ENCODE measurements around the gene SMIM30. TPM values are rescaled to one million over a fixed set of nuclear protein-coding genes. Genes with fewer than 3 reads are reported as not detected.
A peak's percentile ranks its signal among the peaks of the same experiment; 100 is the strongest.

SMIM30 gene
- total and polyA plus RNA-seq, 12 donors: 77.0 to 411 (median 164) TPM

DNA sequence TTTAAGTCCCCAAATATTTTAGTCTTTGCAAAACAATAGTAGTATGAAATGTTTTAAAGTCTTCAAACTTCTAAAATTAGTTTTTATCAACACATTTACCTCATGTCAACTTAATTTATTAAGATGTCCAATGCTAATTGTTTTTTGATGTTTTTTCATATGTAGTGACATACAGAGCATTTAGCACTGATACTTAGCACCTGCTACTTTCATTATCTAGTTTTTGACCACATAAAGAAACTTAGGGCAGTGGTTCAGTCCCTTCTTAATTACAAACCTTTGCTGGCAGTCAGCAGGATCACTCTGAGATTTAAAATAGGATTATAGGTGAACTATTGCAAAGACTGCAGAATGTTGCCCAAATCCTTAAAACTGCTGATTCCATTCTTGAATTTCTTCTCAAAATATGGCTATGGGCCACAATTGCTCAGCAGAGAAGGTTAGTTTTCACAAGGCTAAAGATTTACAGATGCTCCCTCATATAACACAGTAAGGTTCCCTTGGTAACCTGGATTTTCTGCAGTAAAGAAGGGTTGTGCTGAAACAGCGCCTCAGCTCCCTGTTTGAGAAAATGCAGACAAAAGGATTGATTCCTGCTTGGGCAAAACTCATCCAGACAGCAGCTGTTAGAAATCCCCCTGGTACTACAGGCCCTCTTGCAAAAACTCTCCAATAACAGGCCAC, 35.1 kb downstream of the SMIM30 start:
- peaks cover 0 to 39% (median 0%) of the 10 kb centered on the region in 7 donors for H3K27me3 ChIP-seq
- no peak overlapping the region for H3K4me3 ChIP-seq
- no peaks in the 10 kb centered on the region for H3K9me3 ChIP-seq
- intact Hi-C loops (cut with DNase I): loop anchor here in 1 of 10 donors (2.0 kb wide), 1 partner anchor 14 kb away; no protein-coding TSS in a partner anchor
- H3K36me3 ChIP-seq: no peaks in the 10 kb centered on the region
- TF ChIP-seq, protein P1, sequence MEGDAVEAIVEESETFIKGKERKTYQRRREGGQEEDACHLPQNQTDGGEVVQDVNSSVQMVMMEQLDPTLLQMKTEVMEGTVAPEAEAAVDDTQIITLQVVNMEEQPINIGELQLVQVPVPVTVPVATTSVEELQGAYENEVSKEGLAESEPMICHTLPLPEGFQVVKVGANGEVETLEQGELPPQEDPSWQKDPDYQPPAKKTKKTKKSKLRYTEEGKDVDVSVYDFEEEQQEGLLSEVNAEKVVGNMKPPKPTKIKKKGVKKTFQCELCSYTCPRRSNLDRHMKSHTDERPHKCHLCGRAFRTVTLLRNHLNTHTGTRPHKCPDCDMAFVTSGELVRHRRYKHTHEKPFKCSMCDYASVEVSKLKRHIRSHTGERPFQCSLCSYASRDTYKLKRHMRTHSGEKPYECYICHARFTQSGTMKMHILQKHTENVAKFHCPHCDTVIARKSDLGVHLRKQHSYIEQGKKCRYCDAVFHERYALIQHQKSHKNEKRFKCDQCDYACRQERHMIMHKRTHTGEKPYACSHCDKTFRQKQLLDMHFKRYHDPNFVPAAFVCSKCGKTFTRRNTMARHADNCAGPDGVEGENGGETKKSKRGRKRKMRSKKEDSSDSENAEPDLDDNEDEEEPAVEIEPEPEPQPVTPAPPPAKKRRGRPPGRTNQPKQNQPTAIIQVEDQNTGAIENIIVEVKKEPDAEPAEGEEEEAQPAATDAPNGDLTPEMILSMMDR (IDR thresholded peaks at IDR 0.05): no peak
- WGBS, 2 donors: 78 to 84% methylated on average over 1 of the region's 1 CpG
- no peak overlapping the region for H3K27ac ChIP-seq
- no peak for ATAC-seq
- H3K4me1 ChIP-seq: peaks cover 0 to 13% (median 0%) of the 10 kb centered on the region in 9 donors
- no peak for DNase-seq

DNA sequence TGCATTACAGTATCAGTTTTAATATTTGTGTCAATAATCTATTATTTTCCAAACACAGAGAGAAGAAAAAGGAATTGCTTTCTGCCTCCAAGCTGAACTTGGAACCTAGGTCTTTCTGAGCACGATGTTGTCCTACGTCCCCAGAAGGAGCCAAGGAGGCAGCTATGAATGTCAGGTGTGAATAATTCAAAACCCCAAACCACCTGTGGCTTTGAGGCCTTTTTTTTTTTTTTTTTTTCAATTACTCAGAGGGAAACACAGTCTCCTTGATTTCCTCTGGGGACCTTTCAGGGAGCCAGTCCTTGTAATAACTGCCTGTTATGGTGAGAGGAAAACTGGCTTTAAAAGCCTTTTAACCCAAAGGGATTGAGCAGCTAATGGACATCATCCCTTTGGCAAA, 40.0 kb downstream of the SMIM30 start:
- Histone ChIP-seq H3K27ac (no peak overlapping the region), H3K27me3 (no peaks in the 10 kb centered on the region), H3K4me1 (no peaks in the 10 kb centered on the region), H3K36me3 (no peaks in the 10 kb centered on the region), H3K9me3 (no peaks in the 10 kb centered on the region), H3K4me3 (no peak overlapping the region)
- TF ChIP-seq, protein P1 (IDR thresholded peaks at IDR 0.05): no peak
- intact Hi-C loops (cut with DNase I): no loop called here
- ATAC-seq (no peak), DNase-seq (no peak)
- 63 to 70% methylated on average over 2 of the region's 2 CpGs for WGBS, 2 donors

DNA sequence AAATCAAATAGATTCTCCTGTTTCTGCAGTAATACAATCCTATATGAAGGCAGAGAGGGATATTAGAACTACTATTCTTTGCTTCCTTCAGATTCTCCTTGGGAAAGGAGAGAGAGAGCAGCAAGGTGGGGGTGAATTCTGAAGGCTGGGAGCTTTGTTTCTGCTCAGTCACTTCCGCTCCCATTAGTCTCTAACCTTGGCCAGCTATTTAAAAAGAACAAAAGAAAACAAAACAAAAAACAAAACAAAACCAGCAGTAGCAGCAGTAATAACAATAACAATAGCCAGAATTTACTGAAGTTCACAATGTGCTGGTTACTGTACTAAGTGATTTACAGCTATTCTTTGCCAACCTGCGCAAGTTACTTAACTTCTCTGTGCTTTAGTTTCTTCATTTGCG, 41.7 kb downstream of the SMIM30 start:
- Histone ChIP-seq H3K4me1 (no peaks in the 10 kb centered on the region), H3K36me3 (no peaks in the 10 kb centered on the region), H3K4me3 (no peak overlapping the region), H3K9me3 (no peaks in the 10 kb centered on the region), H3K27ac (no peak overlapping the region), H3K27me3 (no peaks in the 10 kb centered on the region)
- DNase-seq (no peak), ATAC-seq (peak in 1 of 8 donors; percentile 30)
- TF ChIP-seq, protein P1 (IDR thresholded peaks at IDR 0.05): no peak
- intact Hi-C loops (cut with DNase I): no loop called here
- 76 to 81% methylated on average over 3 of the region's 3 CpGs for WGBS, 2 donors

DNA sequence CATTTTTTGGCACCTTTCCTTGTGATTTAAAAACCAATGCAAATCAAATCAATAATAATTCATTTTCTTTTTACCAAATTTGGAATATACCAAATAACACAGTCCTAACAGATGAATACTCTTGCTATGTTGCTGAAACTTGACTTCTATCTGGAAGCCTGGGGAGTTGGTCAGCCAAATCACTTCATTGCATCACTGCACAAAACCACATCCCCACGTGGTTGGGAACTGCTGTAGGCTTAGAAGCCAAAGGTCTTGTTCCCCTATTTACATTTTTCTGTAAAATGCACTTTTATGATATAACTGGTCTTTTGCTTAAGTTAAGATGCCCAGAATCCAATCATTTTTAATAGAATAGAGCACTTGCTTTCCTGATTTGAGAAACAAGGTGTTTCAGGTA, 46.9 kb downstream of the SMIM30 start:
- H3K27me3 ChIP-seq: no peaks in the 10 kb centered on the region
- no peak overlapping the region for H3K27ac ChIP-seq
- TF ChIP-seq, protein P1 (IDR thresholded peaks at IDR 0.05): no peak
- 16 to 31% methylated on average over 1 of the region's 1 CpG for WGBS, 2 donors
- DNase-seq (no peak), ATAC-seq (no peak)
- H3K9me3 ChIP-seq: no peaks in the 10 kb centered on the region
- intact Hi-C loops (cut with DNase I): no loop called here
- H3K36me3 ChIP-seq: no peaks in the 10 kb centered on the region
- no peak overlapping the region for H3K4me3 ChIP-seq
- no peaks in the 10 kb centered on the region for H3K4me1 ChIP-seq

Other genes starting within 250 kb of the SMIM30 start
- gene GPR85, start 31.7 kb downstream of the SMIM30 start, total RNA-seq: 1 to 10 TPM in 5 of 10 donors, under 1 TPM in 5; 0.50 to 4.5 (median 1.2) TPM
- under 1 TPM; 0.15 to 0.58 TPM for gene GPR85, start 31.7 kb downstream of the SMIM30 start, polyA plus RNA-seq

Measured in heart right ventricle (tissue), 16 donors.